ENCODE results near the gene CXorf66.
A peak's percentile ranks its signal among the peaks of the same experiment; 100 is the strongest.
"Not testable (repeated sequence)": the region's sequence is repeated elsewhere in the genome, so short reads cannot be mapped to it uniquely, and the experiment has no call there.

Gene CXorf66

DNA sequence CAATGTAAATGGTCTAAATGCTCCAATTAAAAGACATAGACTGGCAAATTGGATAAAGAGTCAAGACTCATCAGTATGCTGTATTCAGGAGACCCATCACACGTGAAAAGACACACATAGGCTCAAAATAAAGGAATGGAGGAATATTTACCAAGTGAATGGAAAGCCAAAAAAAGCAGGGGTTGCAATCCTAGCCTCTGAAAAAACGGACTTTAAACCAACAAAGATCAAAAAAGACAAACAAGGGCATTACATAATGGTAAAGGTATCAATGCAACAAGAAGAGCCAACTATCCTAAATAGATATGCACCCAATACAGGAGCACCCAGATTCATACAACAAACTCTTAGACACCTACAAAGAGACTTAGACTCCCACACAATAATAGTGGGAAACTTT is 4.2 kb downstream of the CXorf66 start:
- not testable (repeated sequence) for H3K4me3 ChIP-seq (ENCODE audit: extremely low read depth, insufficient read depth, low read length, poor library complexity, severe bottlenecking); H3K27ac ChIP-seq (ENCODE audit: low read depth, low read length, severe bottlenecking); H3K9me3 ChIP-seq (ENCODE audit: control insufficient read depth, low read length); H3K36me3 ChIP-seq (ENCODE audit: control insufficient read depth, insufficient read depth, low read length); H3K4me1 ChIP-seq (ENCODE audit: control insufficient read depth, insufficient read depth, low read length, poor library complexity, severe bottlenecking)
- no CpG with 5 or more reads among the region's 2 CpGs for WGBS, 2 experiments (ENCODE audit: insufficient coverage in 2 of 2)

DNA sequence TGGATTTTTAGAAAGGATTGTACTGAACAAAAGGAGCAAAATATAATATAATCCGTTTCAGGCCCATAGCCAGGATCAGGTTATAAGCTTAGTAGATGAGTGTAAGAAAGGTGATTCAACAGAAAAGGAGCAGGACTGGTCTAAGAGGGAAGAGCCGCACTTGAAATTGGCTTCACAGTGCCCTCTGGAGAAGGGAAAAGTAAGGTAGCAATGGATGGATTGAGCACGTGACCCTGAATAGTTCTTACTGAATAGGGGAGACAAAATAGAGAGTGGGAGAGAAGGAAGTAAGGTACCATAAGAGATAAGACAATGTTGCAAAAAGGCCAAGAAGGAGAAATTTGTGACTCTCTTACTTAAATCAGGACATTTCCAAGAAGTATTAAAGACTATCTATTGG is 15.6 kb downstream of the CXorf66 start:
- H3K27ac ChIP-seq (ENCODE audit: low read depth, low read length, severe bottlenecking): no peak overlapping the region
- WGBS, 2 experiments (ENCODE audit: insufficient coverage in 2 of 2): 20 to 84% methylated on average over 1 to 2 of the region's 3 CpGs
- H3K4me3 ChIP-seq (ENCODE audit: extremely low read depth, insufficient read depth, low read length, poor library complexity, severe bottlenecking): no peak overlapping the region
- no peaks in the 10 kb centered on the region for H3K36me3 ChIP-seq (ENCODE audit: control insufficient read depth, insufficient read depth, low read length)
- H3K9me3 ChIP-seq (ENCODE audit: control insufficient read depth, low read length): no peaks in the 10 kb centered on the region
- H3K4me1 ChIP-seq (ENCODE audit: control insufficient read depth, insufficient read depth, low read length, poor library complexity, severe bottlenecking): no peaks in the 10 kb centered on the region

DNA sequence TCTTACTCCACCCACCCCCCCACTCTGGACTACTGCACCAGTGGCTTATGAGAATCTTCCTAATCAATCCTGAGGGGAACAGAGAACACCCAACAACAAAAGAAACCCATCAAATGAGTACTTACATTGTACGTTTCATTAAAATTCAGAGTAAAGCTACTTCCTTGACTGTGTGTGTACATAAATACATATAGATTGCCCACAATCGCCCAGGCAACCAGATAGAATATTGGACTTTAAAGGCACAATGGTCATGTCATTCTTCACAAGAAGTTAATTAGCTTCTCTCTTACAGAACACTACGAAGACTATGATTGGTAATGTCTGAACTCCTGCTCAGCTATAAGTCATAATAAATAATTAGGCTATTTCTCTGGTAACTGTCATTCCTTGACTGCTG is 20.2 kb downstream of the CXorf66 start:
- H3K9me3 ChIP-seq (ENCODE audit: control insufficient read depth, low read length): no peaks in the 10 kb centered on the region
- no peaks in the 10 kb centered on the region for H3K36me3 ChIP-seq (ENCODE audit: control insufficient read depth, insufficient read depth, low read length)
- no peaks in the 10 kb centered on the region for H3K4me1 ChIP-seq (ENCODE audit: control insufficient read depth, insufficient read depth, low read length, poor library complexity, severe bottlenecking)
- no peak overlapping the region for H3K4me3 ChIP-seq (ENCODE audit: extremely low read depth, insufficient read depth, low read length, poor library complexity, severe bottlenecking)
- H3K27ac ChIP-seq (ENCODE audit: low read depth, low read length, severe bottlenecking): no peak overlapping the region
- no CpG with 5 or more reads among the region's 3 CpGs for WGBS, 2 experiments (ENCODE audit: insufficient coverage in 2 of 2)

DNA sequence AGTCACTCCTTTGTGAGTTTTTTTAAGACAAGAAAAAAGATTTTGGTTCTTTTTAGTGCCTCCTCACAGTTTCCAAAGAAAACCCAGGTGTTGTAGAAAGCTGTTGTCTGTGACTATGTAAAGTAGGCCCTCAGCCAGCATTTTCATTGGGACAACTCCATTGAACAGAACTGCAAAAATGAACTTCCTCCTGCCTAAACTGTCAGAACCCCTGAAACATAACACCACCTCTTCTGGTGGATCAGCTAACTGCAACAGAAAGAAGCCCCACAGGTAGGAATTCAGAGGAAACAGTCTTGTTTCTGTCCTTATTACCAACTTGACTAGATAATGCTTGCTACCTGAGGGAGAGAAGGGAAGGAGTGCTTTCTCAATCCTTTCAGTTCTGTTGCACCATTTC is 29.1 kb downstream of the CXorf66 start:
- no peak overlapping the region for H3K4me3 ChIP-seq (ENCODE audit: extremely low read depth, insufficient read depth, low read length, poor library complexity, severe bottlenecking)
- no peaks in the 10 kb centered on the region for H3K36me3 ChIP-seq (ENCODE audit: control insufficient read depth, insufficient read depth, low read length)
- H3K27ac ChIP-seq (ENCODE audit: low read depth, low read length, severe bottlenecking): no peak overlapping the region
- no peaks in the 10 kb centered on the region for H3K9me3 ChIP-seq (ENCODE audit: control insufficient read depth, low read length)
- H3K4me1 ChIP-seq (ENCODE audit: control insufficient read depth, insufficient read depth, low read length, poor library complexity, severe bottlenecking): no peaks in the 10 kb centered on the region

DNA sequence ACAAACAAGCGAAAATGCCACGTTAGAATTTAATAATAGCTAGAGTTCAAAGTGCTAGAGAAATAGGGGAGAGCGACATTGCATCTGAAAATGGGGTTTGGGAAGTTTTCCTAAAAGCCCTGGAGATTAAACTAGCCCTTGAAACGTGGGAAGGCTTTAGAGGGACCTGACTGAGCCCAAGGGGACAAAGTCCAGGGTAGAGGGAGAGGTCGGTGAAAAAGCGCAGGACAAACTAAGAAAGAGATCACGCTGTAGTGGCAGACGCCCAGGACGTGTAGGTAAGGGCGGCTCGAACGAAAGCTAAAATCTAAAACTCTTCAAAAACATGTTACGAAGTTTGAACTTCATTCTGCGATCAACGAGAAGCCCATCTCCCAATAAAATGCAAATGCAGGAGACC is 31.4 kb downstream of the CXorf66 start:
- H3K9me3 ChIP-seq (ENCODE audit: control insufficient read depth, low read length): no peaks in the 10 kb centered on the region
- whole genome bisulfite sequencing, 2 experiments (ENCODE audit: insufficient coverage in 2 of 2): 72 to 98% methylated on average over 7 of the region's 15 CpGs
- H3K4me3 ChIP-seq (ENCODE audit: extremely low read depth, insufficient read depth, low read length, poor library complexity, severe bottlenecking): peak overlapping the region; percentile 58
- H3K36me3 ChIP-seq (ENCODE audit: control insufficient read depth, insufficient read depth, low read length): no peaks in the 10 kb centered on the region
- no peaks in the 10 kb centered on the region for H3K4me1 ChIP-seq (ENCODE audit: control insufficient read depth, insufficient read depth, low read length, poor library complexity, severe bottlenecking)
- peak overlapping the region; percentile 75 for H3K27ac ChIP-seq (ENCODE audit: low read depth, low read length, severe bottlenecking)

DNA sequence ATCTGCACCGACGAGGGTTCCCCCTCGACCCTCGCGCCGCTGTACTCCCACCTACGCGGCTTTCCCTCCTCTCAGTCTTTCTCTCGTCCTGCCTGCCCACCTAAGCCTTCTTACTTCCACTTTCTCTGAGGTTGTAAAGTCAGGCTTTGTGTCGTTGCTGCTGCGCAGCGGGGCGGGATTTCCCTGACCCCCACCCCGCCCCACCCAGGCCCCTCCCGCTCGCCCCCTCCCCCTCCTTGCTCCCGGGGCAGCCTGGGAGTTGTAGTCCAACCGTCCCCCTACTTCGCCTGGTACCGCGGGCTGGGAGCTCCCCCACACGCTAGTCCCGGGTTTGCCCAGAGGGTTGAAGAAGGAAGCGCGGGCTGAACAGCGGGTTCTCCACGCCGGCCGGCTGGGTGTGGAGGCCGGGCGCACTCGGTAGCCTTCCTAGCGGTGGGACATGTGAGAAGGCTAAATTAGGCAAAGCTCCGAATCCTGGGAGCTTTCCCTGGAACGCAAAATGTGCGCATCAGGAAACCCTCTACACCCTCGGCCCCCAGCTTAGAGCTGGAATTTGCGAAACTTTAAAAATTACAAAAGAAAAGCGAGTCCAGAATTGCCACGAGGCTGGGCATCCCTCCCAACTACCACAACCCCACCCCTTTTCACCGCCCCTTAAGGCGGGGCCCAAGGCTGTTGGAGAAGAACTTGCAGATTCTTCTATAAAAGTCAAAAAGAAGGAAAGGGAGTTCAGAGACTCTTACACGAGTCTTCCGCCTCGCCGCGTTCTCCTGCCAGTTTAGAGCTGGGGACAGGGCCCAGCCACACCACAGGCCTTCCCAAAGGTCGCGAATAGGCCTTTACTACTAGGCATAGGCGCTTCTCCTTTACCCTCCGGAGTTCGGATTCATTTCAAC is 32.2 kb downstream of the CXorf66 start, which contains the start of gene ATP11C:
Gene ATP11C, minus strand, starts transcription at position 153 of the 896 bp plus-strand sequence. CDS start 1,011 bp downstream, outside the sequence.
- Histone ChIP-seq H3K4me1 (ENCODE audit: control insufficient read depth, insufficient read depth, low read length, poor library complexity, severe bottlenecking) (no peaks in the 10 kb centered on the region), H3K4me3 (ENCODE audit: extremely low read depth, insufficient read depth, low read length, poor library complexity, severe bottlenecking) (peak within 1 kb of the TSS; percentile 58), H3K36me3 (ENCODE audit: control insufficient read depth, insufficient read depth, low read length) (no peaks in the 10 kb centered on the region), H3K27ac (ENCODE audit: low read depth, low read length, severe bottlenecking) (peak within 1 kb of the TSS; percentile 80), H3K9me3 (ENCODE audit: control insufficient read depth, low read length) (no peaks in the 10 kb centered on the region)
- WGBS, 2 experiments (ENCODE audit: insufficient coverage in 2 of 2): 0 to 13% methylated on average over 10 of the region's 52 CpGs

DNA sequence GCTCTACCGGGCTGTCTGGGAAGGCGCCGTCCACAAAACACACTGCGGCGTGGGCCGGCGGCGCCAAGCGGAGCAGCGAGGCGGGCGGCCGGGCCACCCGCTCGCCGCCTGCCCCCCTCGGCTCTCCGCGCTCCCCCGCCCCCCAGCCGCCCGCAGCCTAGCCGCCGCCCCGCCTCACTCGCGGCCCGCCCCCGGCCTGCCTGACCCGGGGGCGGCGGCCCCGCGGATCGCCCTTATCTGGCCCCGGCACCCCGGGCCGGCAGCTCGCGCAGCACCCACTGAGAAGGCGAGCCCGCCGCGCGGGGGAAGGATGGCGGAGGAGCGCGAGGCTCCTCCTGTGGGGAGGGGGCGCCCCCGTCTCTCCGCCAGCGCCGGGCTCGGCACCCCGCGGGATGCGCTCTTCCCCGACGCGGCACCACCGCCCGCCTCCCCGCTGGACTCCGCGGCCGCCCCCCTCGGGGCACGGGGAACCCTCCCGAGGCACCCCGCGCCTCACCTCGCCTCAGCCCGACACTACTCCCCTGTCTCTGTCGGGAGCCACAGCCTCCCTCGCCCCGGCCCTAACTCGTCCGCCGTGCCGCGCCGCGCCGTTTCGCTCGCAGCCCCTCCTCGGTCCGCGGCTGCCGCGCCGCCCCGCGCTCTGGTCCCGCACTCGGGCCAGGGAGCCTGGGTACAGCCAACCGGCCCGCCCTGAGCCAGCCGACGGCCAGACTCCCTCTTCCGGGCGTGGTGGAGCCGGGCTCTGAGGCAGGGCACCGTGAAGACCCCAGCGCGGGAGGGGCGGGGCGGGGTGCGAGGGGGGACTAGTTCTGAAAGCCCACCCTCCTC is 33.0 kb downstream of the CXorf66 start:
- no peaks in the 10 kb centered on the region for H3K36me3 ChIP-seq (ENCODE audit: control insufficient read depth, insufficient read depth, low read length)
- H3K9me3 ChIP-seq (ENCODE audit: control insufficient read depth, low read length): no peaks in the 10 kb centered on the region
- WGBS, 2 experiments (ENCODE audit: insufficient coverage in 2 of 2): 0% methylated on average over 25 to 39 of the region's 109 CpGs
- no peaks in the 10 kb centered on the region for H3K4me1 ChIP-seq (ENCODE audit: control insufficient read depth, insufficient read depth, low read length, poor library complexity, severe bottlenecking)
- H3K27ac ChIP-seq (ENCODE audit: low read depth, low read length, severe bottlenecking): peak overlapping the region; percentile 80
- H3K4me3 ChIP-seq (ENCODE audit: extremely low read depth, insufficient read depth, low read length, poor library complexity, severe bottlenecking): peak overlapping the region; percentile 58

DNA sequence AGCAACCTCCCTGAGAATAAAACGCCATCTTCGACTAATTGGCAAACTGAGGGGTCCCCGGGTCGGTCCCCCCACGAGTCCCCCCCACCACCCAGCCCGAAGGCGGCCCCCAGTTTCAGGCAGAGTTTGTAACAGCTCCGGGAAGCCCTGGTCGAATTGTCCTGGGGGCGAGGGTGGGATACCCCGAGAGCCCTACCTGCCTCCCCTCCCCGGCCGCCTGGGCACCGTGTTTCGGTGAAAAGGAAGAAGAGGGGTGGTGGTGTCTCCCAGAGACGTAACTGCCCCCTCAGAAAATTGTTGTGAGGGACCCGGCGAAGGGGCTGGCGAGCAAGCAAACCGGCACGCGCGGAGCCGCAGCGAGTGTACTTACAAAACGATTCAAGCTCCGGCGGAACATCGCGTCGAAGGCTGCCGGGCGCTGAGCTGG is 33.7 kb downstream of the CXorf66 start:
- 0% methylated on average over 1 to 5 of the region's 33 CpGs for WGBS, 2 experiments (ENCODE audit: insufficient coverage in 2 of 2)
- Histone ChIP-seq H3K27ac (ENCODE audit: low read depth, low read length, severe bottlenecking) (no peak overlapping the region), H3K36me3 (ENCODE audit: control insufficient read depth, insufficient read depth, low read length) (no peaks in the 10 kb centered on the region), H3K4me3 (ENCODE audit: extremely low read depth, insufficient read depth, low read length, poor library complexity, severe bottlenecking) (peak overlapping the region; percentile 58), H3K9me3 (ENCODE audit: control insufficient read depth, low read length) (no peaks in the 10 kb centered on the region), H3K4me1 (ENCODE audit: control insufficient read depth, insufficient read depth, low read length, poor library complexity, severe bottlenecking) (no peaks in the 10 kb centered on the region)

DNA sequence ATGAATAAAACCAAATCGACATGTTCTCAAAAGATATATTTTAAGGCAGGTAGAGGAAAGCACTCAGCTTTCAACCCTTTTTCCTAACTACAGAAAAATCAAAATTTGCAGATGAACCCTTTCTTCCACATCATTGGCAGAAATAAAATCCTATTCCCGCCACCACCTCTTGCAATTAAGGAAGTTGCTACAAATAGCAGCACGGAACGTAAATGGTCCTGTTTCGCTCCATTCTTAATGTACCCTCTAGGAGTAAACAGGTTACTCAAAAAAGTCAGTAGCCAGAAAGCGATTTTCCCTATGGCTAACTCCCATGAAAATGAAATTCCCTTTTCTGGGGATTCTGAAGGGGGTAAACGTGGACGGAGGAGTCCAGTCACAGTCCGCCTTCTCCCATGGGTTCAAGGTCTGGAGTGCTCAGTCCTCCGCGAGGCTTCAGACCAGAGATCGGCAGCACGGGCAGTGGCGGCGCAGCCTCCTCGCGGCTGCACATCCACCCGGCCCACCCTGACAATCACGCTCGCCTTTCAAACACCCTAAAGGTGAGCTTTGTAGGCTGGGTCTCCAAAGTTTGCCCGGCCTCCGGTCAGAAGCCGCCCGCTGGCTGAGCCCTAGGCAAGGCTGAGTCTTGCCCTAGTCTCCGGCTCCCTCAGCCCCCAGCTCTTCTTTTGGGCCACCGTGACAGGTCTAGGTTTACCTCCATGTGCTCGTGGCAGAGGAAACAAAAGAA is 34.2 kb downstream of the CXorf66 start:
- Histone ChIP-seq H3K4me1 (ENCODE audit: control insufficient read depth, insufficient read depth, low read length, poor library complexity, severe bottlenecking) (no peaks in the 10 kb centered on the region), H3K36me3 (ENCODE audit: control insufficient read depth, insufficient read depth, low read length) (no peaks in the 10 kb centered on the region), H3K9me3 (ENCODE audit: control insufficient read depth, low read length) (no peaks in the 10 kb centered on the region), H3K4me3 (ENCODE audit: extremely low read depth, insufficient read depth, low read length, poor library complexity, severe bottlenecking) (peak overlapping the region; percentile 58), H3K27ac (ENCODE audit: low read depth, low read length, severe bottlenecking) (no peak overlapping the region)
- WGBS, 2 experiments (ENCODE audit: insufficient coverage in 2 of 2): 0 to 7% methylated on average over 3 to 8 of the region's 27 CpGs

DNA sequence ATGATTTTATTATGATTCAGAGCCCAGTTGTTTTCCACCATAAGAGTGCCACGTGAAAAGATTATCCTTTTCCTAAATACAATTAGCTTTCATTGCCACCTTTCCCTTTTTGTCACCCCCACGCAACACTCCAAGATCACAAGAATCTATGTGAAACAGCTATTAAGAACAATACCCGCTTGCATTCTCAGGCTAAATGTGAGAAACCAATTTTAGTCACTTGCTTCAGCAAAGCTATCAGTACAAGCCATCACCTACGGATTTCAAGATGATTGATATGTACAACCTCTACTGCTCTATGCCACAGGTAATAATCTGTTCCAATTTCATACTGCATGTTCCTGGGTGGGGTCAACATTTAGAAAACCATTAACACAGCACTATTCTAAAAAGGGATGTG is 34.9 kb downstream of the CXorf66 start:
- Histone ChIP-seq H3K36me3 (ENCODE audit: control insufficient read depth, insufficient read depth, low read length) (no peaks in the 10 kb centered on the region), H3K9me3 (ENCODE audit: control insufficient read depth, low read length) (no peaks in the 10 kb centered on the region), H3K27ac (ENCODE audit: low read depth, low read length, severe bottlenecking) (no peak overlapping the region), H3K4me1 (ENCODE audit: control insufficient read depth, insufficient read depth, low read length, poor library complexity, severe bottlenecking) (no peaks in the 10 kb centered on the region), H3K4me3 (ENCODE audit: extremely low read depth, insufficient read depth, low read length, poor library complexity, severe bottlenecking) (peak overlapping the region; percentile 58)
- WGBS, 2 experiments (ENCODE audit: insufficient coverage in 2 of 2): 80% methylated on average over 1 of the region's 4 CpGs; no CpG with 5 or more reads in 1 of the 2 experiments

All from mesodermal cell (in vitro differentiated cells).